HT-29 (cell line): ENCODE data around the gene TEX2. TPM values are rescaled to one million over a fixed set of nuclear protein-coding genes. Genes with fewer than 3 reads are reported as not detected.
"Not testable (repeated sequence)": the region's sequence is repeated elsewhere in the genome, so short reads cannot be mapped to it uniquely, and the experiment has no call there.

Source experiments
- DNase-seq: peaks from one replicate; pipeline ENCODE4 v3.0.0-alpha.2; 2015; ENCODE audit warnings: low spot score
- total RNA-seq: library from RNA; depleted of rRNA; stranded (reverse); fragments of >200 nt; shearing (Covaris generic); gene quantifications from 2 replicates; pipeline ENCODE4 v1.2.3, GENCODE V29; 2014

The TEX2 gene
- total RNA-seq, 1 experiment from 2014 or later = 9.8 TPM

GRCh38 chr17:64240261-64240740, 22.8 kb downstream of the TEX2 start:
- DNase-seq = peak; percentile 37

DNA sequence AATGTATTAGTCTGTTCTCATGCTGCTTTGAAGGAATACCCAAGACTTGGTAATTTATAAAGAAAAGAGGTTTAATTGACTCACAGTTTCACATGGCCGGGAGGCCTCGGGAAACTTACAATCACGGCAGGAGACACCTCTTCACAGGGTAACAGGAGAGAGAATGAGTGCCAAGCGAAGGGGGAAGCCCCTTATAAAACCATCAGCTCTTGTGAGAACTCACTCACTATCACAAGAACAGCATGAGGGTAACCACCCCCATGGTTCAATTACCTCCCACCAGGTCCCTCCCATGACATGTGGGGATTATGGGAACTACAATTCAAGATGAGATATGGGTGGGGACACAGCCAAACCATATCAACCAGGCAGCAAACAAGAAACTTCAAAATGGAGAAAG, 24.6 kb downstream of the TEX2 start:
- not testable (repeated sequence) for DNase-seq

DNA sequence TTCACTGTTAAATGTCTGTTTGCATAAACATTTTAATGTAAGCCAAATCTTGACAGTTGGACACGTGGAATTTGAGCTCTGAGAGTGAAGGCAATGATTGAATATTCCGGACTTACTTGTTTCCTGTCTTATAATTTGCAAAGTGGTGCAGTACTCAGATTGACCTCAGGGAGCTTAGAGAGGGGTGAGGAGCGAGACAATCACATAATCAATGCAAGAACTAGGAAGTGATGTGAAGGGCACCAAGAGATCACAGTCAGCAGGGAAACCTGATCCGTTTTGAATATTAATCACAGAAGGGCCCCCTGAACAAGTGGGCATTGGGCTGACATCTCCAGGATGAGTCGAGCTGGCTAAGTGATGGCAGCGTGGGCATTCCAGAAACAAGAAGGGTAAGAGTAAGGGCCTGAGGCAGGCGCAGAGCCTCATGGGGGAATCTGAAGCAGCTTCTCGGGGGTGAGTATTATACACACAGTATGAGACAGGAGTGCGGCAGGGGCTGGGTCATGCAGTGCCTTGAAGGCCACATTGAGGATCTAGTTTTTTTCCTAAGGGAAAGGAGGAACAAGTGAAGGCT, 26.1 kb downstream of the TEX2 start:
- DNase-seq = peak; percentile 31

GRCh38 chr17:64234961-64235360, 28.1 kb downstream of the TEX2 start:
- no peak for DNase-seq

DNA sequence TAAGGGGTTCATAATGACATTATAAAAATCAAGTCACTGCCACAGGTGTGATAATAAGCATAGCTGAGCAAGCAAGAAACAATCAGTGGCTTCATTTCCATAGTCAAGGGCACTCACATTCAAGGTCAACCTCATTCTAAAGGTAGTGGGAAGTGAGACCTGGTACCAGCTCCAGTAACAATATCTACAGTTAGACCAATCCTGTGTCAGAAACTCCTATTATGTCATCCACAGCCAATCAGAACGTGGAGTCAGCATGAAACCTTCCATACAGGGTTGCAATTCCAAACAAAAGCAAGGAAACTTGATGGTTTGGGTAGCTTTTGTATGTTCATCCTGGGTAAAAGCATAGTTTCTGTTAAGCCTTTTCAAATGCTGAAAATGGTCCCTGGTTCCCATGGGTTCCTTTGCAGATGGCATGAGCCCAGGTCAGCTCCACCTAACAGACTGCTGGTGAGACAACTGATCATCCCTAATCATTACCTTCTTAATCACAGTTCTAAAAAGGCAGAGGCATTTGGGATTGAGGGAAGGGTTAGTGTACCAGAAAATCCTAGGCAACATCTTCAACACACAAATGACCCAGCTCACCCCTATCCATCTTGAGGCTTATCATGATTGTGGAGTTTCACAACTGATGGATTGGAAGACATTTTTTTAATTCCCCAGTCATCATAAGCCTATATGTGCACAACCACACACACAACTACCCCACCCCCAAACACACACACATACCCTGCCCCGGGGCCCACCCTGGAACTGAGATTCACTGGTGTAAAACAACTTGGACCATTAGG, 30.4 kb downstream of the TEX2 start:
- no peak for DNase-seq

DNA sequence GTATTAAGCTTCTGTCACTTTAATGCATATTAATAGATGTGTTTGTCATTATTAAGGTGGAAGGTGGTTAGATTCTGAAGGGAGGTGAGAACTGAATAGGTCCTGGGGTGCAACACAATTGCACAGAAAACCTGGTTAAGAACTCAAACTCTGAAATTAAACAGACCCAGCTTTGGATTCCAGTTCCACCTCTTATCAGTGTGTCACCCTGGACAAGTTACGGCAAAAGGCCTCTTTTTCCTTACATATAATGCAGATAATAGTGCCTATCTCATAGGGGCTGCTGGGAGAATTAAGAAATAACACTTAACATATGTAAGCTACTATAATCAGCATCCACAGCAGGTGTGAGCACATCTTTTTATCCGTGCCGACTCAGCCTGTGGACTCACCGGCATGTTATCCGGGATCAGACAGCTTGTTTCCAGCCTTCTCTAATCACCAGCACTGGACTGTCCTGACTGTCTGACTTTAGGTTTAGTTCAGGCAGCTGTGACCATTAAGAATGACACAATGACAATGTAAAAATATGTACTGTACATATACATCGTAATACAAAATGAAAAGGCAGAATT, 31.4 kb downstream of the TEX2 start:
- DNase-seq = no peak

GRCh38 chr17:64230791-64231408, 32.2 kb downstream of the TEX2 start:
- no peak for DNase-seq

DNA sequence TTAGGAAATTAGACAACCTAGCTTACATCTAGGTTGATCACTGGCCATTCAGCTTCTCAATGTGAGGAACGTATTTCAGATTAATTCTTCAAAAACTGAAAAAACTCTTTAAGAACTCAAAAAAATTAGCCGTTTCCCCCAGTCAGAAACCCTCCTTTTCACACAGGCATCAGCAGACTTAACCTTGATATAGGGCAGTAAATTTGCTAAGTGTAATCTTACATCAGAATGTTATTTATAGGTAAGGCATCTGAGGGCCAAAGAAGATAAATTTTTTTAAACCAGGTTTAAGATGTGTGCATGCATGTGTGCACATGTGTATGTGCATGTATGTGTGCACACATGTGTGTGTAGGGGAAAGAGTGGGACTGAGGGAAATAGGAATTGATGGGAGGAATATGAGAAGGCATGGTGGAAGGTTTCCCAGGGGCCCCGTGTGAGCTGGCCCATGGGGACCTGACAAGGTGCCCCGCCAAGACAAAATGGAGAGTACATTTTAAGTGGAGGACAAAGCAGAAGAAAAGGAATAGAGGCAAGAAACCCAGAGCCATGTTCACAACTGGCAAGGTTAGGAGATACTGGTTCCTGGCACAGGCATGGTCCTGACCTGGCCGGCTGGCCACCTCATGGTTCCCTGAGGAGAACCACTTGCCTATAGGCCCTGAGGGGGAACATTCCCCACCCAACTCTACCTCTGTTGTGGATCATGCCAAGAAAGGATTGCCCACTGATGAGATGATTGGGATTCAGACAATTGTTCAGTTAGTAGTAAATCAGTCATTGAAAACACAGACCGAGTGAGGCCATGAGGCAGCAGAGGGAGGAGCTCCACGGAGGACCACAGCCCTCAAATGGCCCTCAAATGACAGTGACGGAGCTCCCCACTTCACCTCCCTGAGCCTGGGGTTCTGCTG, 33.0 kb downstream of the TEX2 start:
- DNase-seq = no peak

DNA sequence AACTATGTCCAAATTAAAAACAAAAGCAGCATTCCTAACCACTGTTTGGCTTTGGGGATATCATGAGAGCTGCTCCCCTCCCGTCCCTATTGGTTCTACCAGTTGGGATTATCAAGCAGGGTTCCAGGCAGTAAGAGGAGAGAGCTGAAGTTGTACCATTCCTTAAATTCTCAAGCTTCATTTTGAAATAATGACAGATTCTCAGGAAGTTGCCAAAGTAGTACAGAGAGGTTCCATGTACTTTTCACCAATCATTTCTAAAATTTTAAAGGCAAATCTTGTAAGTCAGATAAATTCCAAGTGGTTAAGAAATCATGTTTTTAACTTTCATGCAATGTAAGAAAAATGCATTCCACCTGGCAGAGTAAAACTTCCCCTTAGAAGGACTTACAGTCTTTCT, 36.9 kb downstream of the TEX2 start:
- DNase-seq = no peak

DNA sequence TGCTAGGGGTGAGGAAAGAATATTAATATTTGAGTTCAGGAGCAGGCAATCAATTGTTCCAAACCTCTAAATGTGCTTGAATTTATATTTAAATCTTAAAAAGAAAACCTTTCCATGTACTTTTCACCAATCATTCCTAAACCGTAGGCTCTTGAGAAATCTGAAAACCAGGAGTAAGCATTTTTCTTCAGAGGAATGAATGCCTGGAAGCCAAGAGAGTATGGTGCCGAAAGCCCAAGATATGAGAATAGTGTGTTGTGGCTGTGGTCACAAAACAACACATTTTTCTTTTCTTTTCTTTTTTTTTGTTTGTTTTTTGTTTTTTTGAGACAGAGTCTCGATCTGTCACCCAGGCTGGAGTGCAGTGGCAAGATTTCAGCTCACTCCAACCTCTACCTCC, 37.6 kb downstream of the TEX2 start:
- DNase-seq = no peak

GRCh38 chr17:64223931-64224629, 39.0 kb downstream of the TEX2 start:
- no peak for DNase-seq

DNA sequence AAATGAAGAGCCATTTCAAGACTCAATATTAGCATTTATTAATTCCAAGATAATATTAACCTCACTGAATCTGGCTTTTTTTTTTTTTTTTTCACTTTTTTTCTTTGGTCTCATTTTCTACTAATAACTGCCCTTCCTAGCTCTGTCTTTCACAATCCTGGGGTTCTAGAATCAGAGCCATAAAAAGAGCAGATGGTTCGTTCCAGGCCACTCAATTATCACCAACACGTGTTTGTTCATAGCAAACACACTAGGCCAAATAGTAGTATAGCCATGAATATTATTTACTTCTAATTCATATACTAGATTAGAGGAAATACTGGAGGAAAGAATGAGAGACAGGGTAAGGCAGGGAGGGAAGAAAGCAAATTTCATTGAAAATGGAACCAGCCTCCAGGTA, 39.8 kb downstream of the TEX2 start:
- DNase-seq = no peak

DNA sequence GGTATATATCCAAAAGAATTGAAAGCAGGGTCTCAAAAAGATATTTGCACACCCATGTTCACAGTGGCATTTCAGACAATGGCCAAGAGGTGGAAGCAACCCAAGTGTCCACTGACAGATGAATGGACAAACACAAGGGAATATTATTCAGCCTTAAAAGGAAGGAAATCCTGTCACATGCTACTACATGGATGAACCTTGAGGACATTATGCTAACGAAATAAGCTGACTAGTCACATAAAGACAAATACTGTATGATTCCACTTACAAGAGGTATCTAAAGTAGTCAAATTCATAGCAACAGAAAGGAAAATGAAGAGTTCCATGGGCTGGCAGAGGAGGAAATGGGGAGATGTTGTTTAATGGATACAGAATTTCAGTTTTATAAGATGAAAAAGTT, 41.4 kb downstream of the TEX2 start:
- no peak for DNase-seq

DNA sequence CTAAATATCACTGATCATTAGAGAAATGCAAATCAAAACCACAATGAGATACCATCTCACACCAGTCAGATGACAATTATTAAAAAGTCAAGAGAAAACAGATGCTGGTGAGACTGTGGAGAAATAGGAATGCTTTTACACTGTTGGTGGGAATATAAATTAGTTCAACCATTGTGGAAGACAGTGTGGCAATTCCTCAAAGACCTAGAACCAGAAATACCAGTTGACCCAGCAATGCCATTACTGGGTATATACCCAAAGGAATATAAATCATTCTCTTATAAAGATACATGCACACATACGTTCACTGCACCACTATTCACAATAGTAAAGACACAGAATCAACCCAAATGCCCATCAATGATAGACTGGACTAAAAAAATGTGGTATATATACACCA, 42.5 kb downstream of the TEX2 start:
- not testable (repeated sequence) for DNase-seq

DNA sequence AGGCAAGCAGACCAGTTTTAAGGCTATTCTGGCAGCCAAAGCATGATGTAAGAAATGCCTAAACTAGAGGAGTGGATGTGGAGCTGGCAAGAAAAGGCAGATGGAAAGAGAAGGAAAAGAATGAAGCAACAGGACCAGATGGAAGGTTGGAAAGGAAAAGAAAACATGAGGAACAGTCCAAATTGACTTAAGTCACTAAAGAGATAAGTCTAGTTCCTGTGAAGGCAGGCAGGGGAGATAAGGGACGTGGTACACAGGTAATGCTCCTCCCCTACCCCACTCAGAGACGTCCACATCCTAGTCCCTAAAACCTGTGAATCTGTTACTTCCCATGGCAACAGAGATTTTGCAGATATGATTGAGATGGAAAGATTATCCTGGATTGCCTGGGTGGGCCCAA, 43.5 kb downstream of the TEX2 start:
- no peak for DNase-seq

DNA sequence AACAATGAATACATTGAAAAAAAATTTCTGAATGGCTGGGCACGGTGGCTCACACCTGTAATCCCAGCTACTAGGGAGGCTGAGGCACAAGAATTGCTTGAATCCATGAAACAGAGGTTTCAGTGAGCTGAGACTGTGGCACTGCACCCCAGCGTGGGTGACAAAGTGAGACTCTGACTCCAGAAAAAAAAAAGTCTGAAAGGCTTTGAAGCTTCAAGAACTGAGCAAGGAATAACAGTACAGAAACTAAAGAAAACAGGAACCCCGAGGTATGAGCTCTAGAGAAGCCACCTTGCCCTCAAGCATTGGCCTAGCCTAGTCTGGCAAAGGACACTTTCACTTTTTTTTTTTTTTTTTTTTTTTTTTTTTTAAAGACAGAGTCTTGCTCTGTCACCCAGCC, 45.0 kb downstream of the TEX2 start:
- no peak for DNase-seq

DNA sequence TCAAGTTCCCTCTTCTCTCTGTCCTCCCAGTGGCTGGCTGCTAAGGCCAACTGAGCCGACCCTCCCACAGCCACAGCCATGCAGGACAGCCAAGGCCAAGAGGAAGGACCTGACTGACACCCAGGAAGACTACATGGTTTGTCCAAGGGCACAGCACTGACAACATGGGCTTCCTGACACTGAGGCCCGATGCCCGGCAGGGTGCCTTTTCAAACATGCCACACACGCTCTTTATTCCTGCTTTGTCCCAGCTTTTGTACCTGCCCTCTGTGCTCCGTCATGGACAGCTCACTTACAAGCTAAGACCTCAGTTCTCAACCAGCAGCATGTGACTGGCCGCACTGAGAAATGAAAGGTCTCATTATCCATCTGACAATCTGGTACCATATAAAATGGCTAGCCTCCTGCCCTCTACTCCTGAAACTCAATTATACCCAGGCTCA, 45.8 kb downstream of the TEX2 start:
- DNase-seq = no peak

- peak; percentile 65 for DNase-seq
Observed at GRCh38 chr17:64216338-64217248, 46.5 kb downstream of the TEX2 start.

DNA sequence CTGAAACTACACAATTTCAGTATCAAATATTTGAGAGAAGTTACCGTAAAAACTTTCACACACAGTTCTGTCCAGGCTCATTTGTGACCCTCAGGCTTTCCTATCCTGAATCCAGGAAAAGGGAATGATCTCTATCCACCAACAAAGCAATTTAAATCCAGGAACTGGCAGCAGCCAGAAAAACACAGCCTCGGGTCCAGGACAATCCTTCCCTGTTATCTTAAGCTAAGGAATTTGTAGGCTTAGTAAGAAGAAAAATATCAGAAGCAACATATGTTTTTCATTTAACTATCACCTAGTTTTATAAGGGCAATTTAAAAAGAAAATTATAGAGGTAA, 47.1 kb downstream of the TEX2 start:
- peak; percentile 15 for DNase-seq

DNA sequence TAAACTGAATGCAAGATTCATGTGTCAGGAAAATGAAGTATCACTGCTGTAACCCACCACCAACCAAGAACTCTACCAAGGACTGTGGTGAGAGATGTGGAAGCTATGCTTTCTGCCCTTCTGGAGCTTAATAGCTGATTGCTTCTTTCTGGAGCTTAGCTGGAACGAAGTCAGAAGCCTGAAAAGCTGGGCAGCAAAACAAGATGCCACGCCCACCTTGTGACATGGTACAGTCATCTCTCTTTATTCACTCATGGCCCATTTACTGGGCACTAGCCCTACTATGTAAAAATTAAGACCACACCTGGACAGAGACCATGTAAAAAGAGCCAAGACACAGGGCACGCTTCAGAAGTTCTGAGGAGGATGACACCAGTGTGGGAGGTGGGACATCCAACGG, 48.1 kb downstream of the TEX2 start:
- DNase-seq = no peak
